Peyer's patch (tissue), 4 donors: ENCODE results near the gene C20orf202. TPM values are rescaled to one million over a fixed set of nuclear protein-coding genes. Genes with fewer than 3 reads are reported as not detected.

Experiments used
- DNase-seq, 3 donors: peaks; one replicate each; pipeline ENCODE4 v3.0.0-alpha.2; 2017 to 2019
- H3K27ac ChIP-seq, 4 donors: fragments of 200-600 bp; sonication (generic); one replicate each; pipeline ENCODE4 v1.5.1; 2016 to 2019
- H3K27me3 ChIP-seq, 2 donors: fragments of 200-600 bp; sonication (generic); one replicate each; pipeline ENCODE4 v1.5.1; 2019
- H3K36me3 ChIP-seq, 3 donors: fragments of 200-600 bp; sonication (generic); one replicate each; pipeline ENCODE4 v1.5.1; 2016 to 2019
- H3K4me1 ChIP-seq, 4 donors: fragments of 200-600 bp; sonication (generic); one replicate each; pipeline ENCODE4 v1.5.1; 2016 to 2019
- H3K4me3 ChIP-seq, 4 donors: fragments of 200-600 bp; sonication (generic); 1 replicate in 3 of 4; 2 replicates in 1 of 4; pipeline ENCODE4 v1.5.1; 2016 to 2019; ENCODE audit warnings: mild to moderate bottlenecking in 1 of 4
- H3K9me3 ChIP-seq, 4 donors: fragments of 200-600 bp; sonication (generic); one replicate each; pipeline ENCODE4 v1.5.1; 2016 to 2019; ENCODE audit warnings: mild to moderate bottlenecking in 1 of 4
- CTCF ChIP-seq, 6 experiments: fragments of 450-650 bp in 4 of 6; fragments of 200-600 bp in 2 of 6; sonication (generic) in 1 of 6; IDR thresholded peaks; one replicate each; pipeline ENCODE4 v1.5.1; 2017 to 2019; ENCODE audit warnings: antibody characterized with exemption in 6 of 6, mild to moderate bottlenecking in 3 of 6, moderate library complexity in 1 of 6
- POLR2A ChIP-seq, 2 donors: fragments of 450-650 bp; IDR thresholded peaks; one replicate each; pipeline ENCODE4 v1.5.1; 2017; ENCODE audit warnings: antibody characterized with exemption in 2 of 2, mild to moderate bottlenecking in 2 of 2, moderate library complexity in 2 of 2
- total RNA-seq, 4 donors: library from RNA; depleted of rRNA; stranded (reverse); fragments of >200 nt; gene quantifications; one replicate each; pipeline ENCODE4 v1.1.0, GENCODE V29; 2016

The C20orf202 gene
- total RNA-seq, 4 donors from 2014 or later: 1.7 to 2.3 TPM; not detected in 2

DNA sequence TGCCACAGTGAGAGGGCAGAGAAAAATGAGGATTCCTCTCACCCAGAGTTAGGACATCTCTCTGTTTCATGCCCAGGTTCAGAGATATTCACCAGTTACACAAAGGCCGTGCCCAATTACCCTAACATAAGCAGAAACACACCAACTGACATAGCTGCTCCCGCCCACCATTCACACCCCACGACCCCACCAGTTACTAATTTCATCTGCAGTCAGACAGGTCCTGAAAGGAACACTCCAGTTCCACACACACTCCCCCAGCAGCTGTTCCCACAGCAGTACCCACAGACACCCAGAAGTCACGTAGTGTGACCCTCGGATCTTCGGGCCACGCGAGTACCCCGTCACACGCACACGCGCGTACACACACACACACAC, 19.0 kb upstream of the C20orf202 start:
- Histone ChIP-seq H3K4me3 (peak overlapping the region in 2 of 4 donors; percentile 73 to 85), H3K4me1 (peaks cover 0 to 27% (median 7%) of the 10 kb centered on the region in 4 donors)
- DNase-seq: no peak

DNA sequence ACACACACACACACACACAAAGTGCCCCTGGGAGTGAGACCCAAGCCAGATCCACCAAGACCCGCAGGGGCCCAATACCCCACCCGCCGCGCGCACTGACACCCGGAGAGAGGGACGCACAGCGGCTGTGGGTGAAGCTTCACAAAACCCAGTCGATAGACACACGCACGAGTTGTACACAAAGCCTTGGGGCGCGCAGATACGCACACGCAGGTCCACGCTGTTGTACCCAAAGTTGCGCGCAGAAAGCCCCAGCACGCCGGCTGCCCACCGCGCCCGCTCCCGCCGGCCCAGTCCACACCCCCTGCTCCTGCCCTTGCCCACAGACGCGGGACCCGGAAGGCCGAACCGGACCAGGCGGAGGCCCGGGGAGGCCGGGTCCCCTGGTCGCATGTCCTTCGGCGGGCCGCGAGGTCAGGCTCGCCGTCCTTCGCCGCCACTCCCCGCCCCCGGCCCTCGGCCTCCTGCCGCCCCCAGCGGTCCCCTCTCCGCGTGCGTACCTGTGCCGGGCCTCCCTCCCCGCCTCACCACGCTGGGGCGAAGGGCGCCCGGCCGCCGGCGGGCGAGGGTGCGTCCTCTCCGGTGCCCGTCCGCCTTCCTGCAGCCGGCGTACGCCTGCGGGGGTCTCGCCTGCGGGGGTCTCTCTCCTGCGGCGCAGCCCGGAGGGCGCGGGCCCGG, 18.5 kb upstream of the C20orf202 start, which contains the start of gene TMEM74B:
Gene TMEM74B (minus strand): TSS at position 344 of the 678 bp plus-strand sequence. CDS start 1,180 bp downstream, outside the sequence.
- Histone ChIP-seq H3K4me1 (peaks cover 0 to 27% (median 7%) of the 10 kb centered on the region in 4 donors), H3K4me3 (peak within 1 kb of the TSS; percentile 42 to 85 (median 61)), H3K27ac (peak within 1 kb of the TSS in 3 of 4 donors; percentile 32 to 62 (median 62)), H3K27me3 (no peaks in the 10 kb centered on the region), H3K36me3 (peaks cover 0 to 10% (median 0%) of the 10 kb centered on the region in 3 donors), H3K9me3 (no peaks in the 10 kb centered on the region)
- TF ChIP-seq CTCF (IDR thresholded peaks at IDR 0.05) (no peak), POLR2A (IDR thresholded peaks at IDR 0.05) (peak in 1 of 2 donors; percentile 23)
- peak in 1 of 3 donors; percentile 68 for DNase-seq

More for the DNA sequence above, 19.0 kb upstream of the C20orf202 start:
- Histone ChIP-seq H3K27me3 (no peaks in the 10 kb centered on the region), H3K36me3 (peaks cover 0 to 10% (median 0%) of the 10 kb centered on the region in 3 donors), H3K27ac (no peak overlapping the region), H3K9me3 (no peaks in the 10 kb centered on the region)
- TF ChIP-seq CTCF (IDR thresholded peaks at IDR 0.05): no peak
- TF ChIP-seq POLR2A (IDR thresholded peaks at IDR 0.05): no peak

DNA sequence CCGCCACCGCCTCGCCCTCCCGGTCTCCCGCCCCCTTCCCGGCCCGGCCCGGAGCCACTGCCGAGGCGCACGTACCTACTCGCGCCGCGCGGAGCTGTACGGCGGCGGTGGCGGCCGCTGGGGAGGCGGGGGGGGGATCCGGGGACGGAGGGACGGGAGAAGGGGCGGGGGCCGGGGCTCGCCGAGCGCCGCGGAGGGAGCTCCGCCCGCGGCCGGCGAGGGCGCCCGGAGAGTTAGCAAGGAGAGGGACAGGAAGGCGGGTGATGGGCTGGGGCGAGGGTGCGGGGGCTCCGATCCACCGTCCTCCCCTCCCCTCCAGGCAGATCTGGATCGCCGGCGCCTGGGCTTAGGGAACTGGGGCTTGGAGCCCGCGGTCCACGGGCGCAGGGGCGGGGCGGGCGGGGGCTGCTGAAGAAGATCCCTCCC, 17.9 kb upstream of the C20orf202 start:
- Histone ChIP-seq H3K36me3 (peaks cover 0 to 10% (median 0%) of the 10 kb centered on the region in 3 donors), H3K4me1 (peaks cover 0 to 27% (median 7%) of the 10 kb centered on the region in 4 donors), H3K27me3 (no peaks in the 10 kb centered on the region), H3K4me3 (peak overlapping the region; percentile 42 to 85 (median 61)), H3K27ac (peak overlapping the region in 3 of 4 donors; percentile 32 to 62 (median 62)), H3K9me3 (no peaks in the 10 kb centered on the region)
- TF ChIP-seq POLR2A (IDR thresholded peaks at IDR 0.05) (no peak), CTCF (IDR thresholded peaks at IDR 0.05) (no peak)
- peak in 1 of 3 donors; percentile 65 for DNase-seq

GRCh38 chr20:1185790-1186334, 17.4 kb upstream of the C20orf202 start:
- DNase-seq: peak in 2 of 3 donors; percentile 72 to 81
- TF ChIP-seq POLR2A (IDR thresholded peaks at IDR 0.05): no peak
- peak in 4 of 6 experiments; percentile 44 to 69 (median 64) for TF ChIP-seq CTCF (IDR thresholded peaks at IDR 0.05)
- Histone ChIP-seq H3K36me3 (peaks cover 0 to 5% (median 0%) of the 10 kb centered on the region in 3 donors), H3K4me3 (peak overlapping the region; percentile 42 to 85 (median 61)), H3K4me1 (peaks cover 0 to 27% (median 7%) of the 10 kb centered on the region in 4 donors), H3K9me3 (no peaks in the 10 kb centered on the region), H3K27ac (peak overlapping the region in 3 of 4 donors; percentile 32 to 62 (median 62)), H3K27me3 (no peaks in the 10 kb centered on the region)

- no peak for DNase-seq
- peak overlapping the region in 2 of 4 donors; percentile 62 for H3K27ac ChIP-seq
Observed at GRCh38 chr20:1186367-1186991, 16.8 kb upstream of the C20orf202 start.

More at GRCh38 chr20:1186367-1186991, 16.8 kb upstream of the C20orf202 start:
- no peak for TF ChIP-seq POLR2A (IDR thresholded peaks at IDR 0.05)
- no peak for TF ChIP-seq CTCF (IDR thresholded peaks at IDR 0.05)
- Histone ChIP-seq H3K36me3 (no peaks in the 10 kb centered on the region), H3K27me3 (no peaks in the 10 kb centered on the region), H3K9me3 (no peaks in the 10 kb centered on the region), H3K4me1 (peaks cover 0 to 27% (median 7%) of the 10 kb centered on the region in 4 donors), H3K4me3 (no peak overlapping the region)
